HCT116 (cell line): Measurements from ENCODE around the gene HOTAIR. TPM values are rescaled to one million over a fixed set of nuclear protein-coding genes. Genes with fewer than 3 reads are reported as not detected.

Experiments used
- ATAC-seq: fragments of 200-7000 bp; cut with Tn5 transposase; 2 replicates; pipeline ENCODE4 v1.9.1; 2020; ENCODE audit warnings: mild to moderate bottlenecking, moderate library complexity
- BruUV-seq: library from RNA; stranded (reverse); fragments of 400-500 nt; replicated peaks from 2 replicates; lab custom pipeline; 2021; lab: Mats Ljungman, UMichigan
- CTCF ChIA-PET: fragments of 300-600 bp; sonication (Branson Sonifier 250); formaldehyde crosslinking; loops from one replicate; lab custom pipeline; 2021; ENCODE audit warnings: antibody characterized with exemption; lab: Charles Lee
- POLR2A ChIA-PET: fragments of 300-600, 350-600 bp; sonication (Branson Sonifier 250); formaldehyde crosslinking; loops from one replicate; lab custom pipeline; 2021; ENCODE audit warnings: antibody characterized with exemption; lab: Charles Lee
- RAD21 ChIA-PET, 2 experiments: fragments of 300-600 bp; sonication (Branson Sonifier 250); formaldehyde crosslinking; loops; one replicate each; lab custom pipeline; 2023; ENCODE audit warnings: low total read pairs in 2 of 2; ENCODE audit not compliant: uncharacterized antibody in 2 of 2, unreplicated experiment in 2 of 2, low non-redundant PET in 1 of 2; lab: Charles Lee
- DNase-seq: peaks from one replicate; pipeline ENCODE4 v3.0.0-alpha.2; 2010; ENCODE audit warnings: low read depth, low spot score
- H2AFZ ChIP-seq: fragments of 200-600 bp; shearing (Covaris generic), sonication (generic); 2 replicates; pipeline ENCODE4 v1.6.1; 2017; ENCODE audit warnings: low read depth, mixed run types, mixed read lengths, antibody characterized with exemption, low read length; ENCODE audit not compliant: poor library complexity, severe bottlenecking
- H3K27ac ChIP-seq: 2 replicates; pipeline ENCODE4 v1.5.1; 2012; ENCODE audit warnings: low read depth, low read length
- H3K27me3 ChIP-seq: fragments of 200-600 bp; sonication (generic); 2 replicates; pipeline ENCODE4 v1.6.1; 2016; ENCODE audit warnings: mixed run types, low read length, mixed read lengths; ENCODE audit not compliant: insufficient read depth
- H3K36me3 ChIP-seq, 2 experiments: fragments of 200-500 bp in 1 of 2; fragments of 200-600 bp in 1 of 2; sonication (Bioruptor generic) in 1 of 2; sonication (generic) in 1 of 2; 2 replicates each; pipeline versions ENCODE4 v1.5.1 to v1.6.1; 2014 to 2016; ENCODE audit warnings: low read length in 2 of 2, inconsistent platforms in 1 of 2, mixed read lengths in 1 of 2, mixed run types in 1 of 2; ENCODE audit not compliant: insufficient read depth in 2 of 2, control insufficient read depth in 1 of 2
- H3K4me1 ChIP-seq, 2 experiments: fragments of 200-600 bp in 1 of 2; sonication (generic) in 1 of 2; 2 replicates each; pipeline versions ENCODE4 v1.5.1 to v1.6.1; 2012 to 2017; ENCODE audit warnings: low read length in 2 of 2, inconsistent platforms in 1 of 2, mild to moderate bottlenecking in 1 of 2, mixed read lengths in 1 of 2, mixed run types in 1 of 2, moderate library complexity in 1 of 2; ENCODE audit not compliant: insufficient read depth in 2 of 2, control insufficient read depth in 1 of 2
- H3K4me2 ChIP-seq: fragments of 200-600 bp; sonication (generic); 2 replicates; pipeline ENCODE4 v1.6.1; 2017; ENCODE audit warnings: mixed run types, low read length, mixed read lengths
- H3K4me3 ChIP-seq, 2 experiments: fragments of 200-600 bp in 1 of 2; sonication (generic) in 1 of 2; replicated peaks in 1 of 2; 2 replicates each; pipeline ENCODE4 v1.5.1; 2011 to 2016; ENCODE audit warnings: low read length in 2 of 2, control low read depth in 1 of 2, low read depth in 1 of 2, mild to moderate bottlenecking in 1 of 2, mixed read lengths in 1 of 2, mixed run types in 1 of 2
- H3K79me2 ChIP-seq: fragments of 200-600 bp; sonication (generic); 2 replicates; pipeline ENCODE4 v1.6.1; 2017; ENCODE audit warnings: mild to moderate bottlenecking, mixed run types, low read length, moderate library complexity, mixed read lengths; ENCODE audit not compliant: insufficient read depth
- H3K9ac ChIP-seq: fragments of 200-600 bp; sonication (generic); 2 replicates; pipeline ENCODE4 v1.6.1; 2016; ENCODE audit warnings: low read length, mixed read lengths
- H3K9me2 ChIP-seq: fragments of 200-600 bp; sonication (generic), shearing (Covaris generic); 2 replicates; pipeline ENCODE4 v1.6.1; 2017; ENCODE audit warnings: mixed run types, mild to moderate bottlenecking, moderate library complexity; ENCODE audit not compliant: insufficient read depth
- H3K9me3 ChIP-seq, 2 experiments: fragments of 200-500 bp in 1 of 2; fragments of 200-600 bp in 1 of 2; sonication (Bioruptor generic) in 1 of 2; sonication (generic) in 1 of 2; 2 replicates each; pipeline ENCODE4 v1.6.1; 2014 to 2017; ENCODE audit warnings: low read length in 2 of 2, mixed read lengths in 2 of 2, inconsistent platforms in 1 of 2, low read depth in 1 of 2, mild to moderate bottlenecking in 1 of 2, mixed run types in 1 of 2, moderate library complexity in 1 of 2; ENCODE audit not compliant: control insufficient read depth in 1 of 2, insufficient read depth in 1 of 2
- H4K20me1 ChIP-seq: fragments of 200-600 bp; sonication (generic), shearing (Covaris generic); 2 replicates; pipeline ENCODE4 v1.6.1; 2017; ENCODE audit warnings: mixed run types, mild to moderate bottlenecking, moderate library complexity; ENCODE audit not compliant: insufficient read depth
- ATF3 ChIP-seq: IDR thresholded peaks from 2 replicates; pipeline ENCODE4 v1.6.1; 2012
- CBX3 ChIP-seq: IDR thresholded peaks from 2 replicates; pipeline ENCODE4 v1.6.1; 2012; ENCODE audit warnings: low read depth
- CEBPB ChIP-seq: IDR thresholded peaks from 2 replicates; pipeline ENCODE4 v1.6.1; 2012; ENCODE audit warnings: low read depth
- ELF1 ChIP-seq: IDR thresholded peaks from 2 replicates; pipeline ENCODE4 v1.6.1; 2012; ENCODE audit warnings: low read depth, borderline replicate concordance
- EZH2 ChIP-seq: fragments of 200-600 bp; sonication (generic); IDR thresholded peaks from 2 replicates; pipeline ENCODE4 v1.6.1; 2017; ENCODE audit warnings: antibody characterized with exemption, mixed run types
- EZH2phosphoT487 ChIP-seq: fragments of 200-600 bp; IDR thresholded peaks from 2 replicates; pipeline ENCODE4 v1.6.1; 2018; ENCODE audit warnings: antibody characterized with exemption, borderline replicate concordance
- JUND ChIP-seq: IDR thresholded peaks from 2 replicates; pipeline ENCODE4 v1.6.1; 2012
- POLR2A ChIP-seq: IDR thresholded peaks from 2 replicates; pipeline ENCODE4 v1.7.0; 2011; ENCODE audit warnings: borderline replicate concordance; ENCODE audit not compliant: insufficient read depth, insufficient read length; ENCODE audit errors: extremely low read depth
- RAD21 ChIP-seq: IDR thresholded peaks from 2 replicates; pipeline ENCODE4 v1.6.1; 2012; ENCODE audit warnings: low read depth, mild to moderate bottlenecking
- REST ChIP-seq: IDR thresholded peaks from 2 replicates; pipeline ENCODE4 v1.6.1; 2012; ENCODE audit warnings: low read depth
- SIN3A ChIP-seq: IDR thresholded peaks from 2 replicates; pipeline ENCODE4 v1.6.1; 2012; ENCODE audit warnings: low read depth
- SP1 ChIP-seq: IDR thresholded peaks from 2 replicates; pipeline ENCODE4 v1.6.1; 2012; ENCODE audit warnings: low read depth
- TCF7L2 ChIP-seq: IDR thresholded peaks from 2 replicates; pipeline ENCODE4 v1.7.0; 2011; ENCODE audit warnings: borderline replicate concordance, inconsistent platforms; ENCODE audit not compliant: insufficient read depth, insufficient read length; ENCODE audit errors: extremely low read depth
- YY1 ChIP-seq: IDR thresholded peaks from 2 replicates; pipeline ENCODE4 v1.6.1; 2011; ENCODE audit warnings: low read length, low read depth, moderate library complexity, mild to moderate bottlenecking; ENCODE audit not compliant: insufficient replicate concordance; ENCODE audit errors: extremely low read depth
- ZFX ChIP-seq: fragments of 450-650 bp; IDR thresholded peaks from 2 replicates; pipeline ENCODE4 v1.6.1; 2017
- ZNF274 ChIP-seq: fragments of 200-500 bp; sonication (Bioruptor generic); IDR thresholded peaks from 2 replicates; pipeline ENCODE4 v1.6.1; 2014; ENCODE audit warnings: mild to moderate bottlenecking, low read depth, low read length, inconsistent platforms
- intact Hi-C: fragments of 100-400 bp; cut with micrococcal nuclease; formaldehyde crosslinking; loops from 2 replicates; pipeline ENCODE4 v1.10.0; 2022
- total RNA-seq: library from RNA; stranded (reverse); gene quantifications from one replicate; pipeline ENCODE4 v1.2.1, GENCODE V29; 2021; ENCODE audit not compliant: unreplicated experiment

HOTAIR gene
- total RNA-seq, 1 experiment from 2014 or later, result 0.25 TPM

DNA sequence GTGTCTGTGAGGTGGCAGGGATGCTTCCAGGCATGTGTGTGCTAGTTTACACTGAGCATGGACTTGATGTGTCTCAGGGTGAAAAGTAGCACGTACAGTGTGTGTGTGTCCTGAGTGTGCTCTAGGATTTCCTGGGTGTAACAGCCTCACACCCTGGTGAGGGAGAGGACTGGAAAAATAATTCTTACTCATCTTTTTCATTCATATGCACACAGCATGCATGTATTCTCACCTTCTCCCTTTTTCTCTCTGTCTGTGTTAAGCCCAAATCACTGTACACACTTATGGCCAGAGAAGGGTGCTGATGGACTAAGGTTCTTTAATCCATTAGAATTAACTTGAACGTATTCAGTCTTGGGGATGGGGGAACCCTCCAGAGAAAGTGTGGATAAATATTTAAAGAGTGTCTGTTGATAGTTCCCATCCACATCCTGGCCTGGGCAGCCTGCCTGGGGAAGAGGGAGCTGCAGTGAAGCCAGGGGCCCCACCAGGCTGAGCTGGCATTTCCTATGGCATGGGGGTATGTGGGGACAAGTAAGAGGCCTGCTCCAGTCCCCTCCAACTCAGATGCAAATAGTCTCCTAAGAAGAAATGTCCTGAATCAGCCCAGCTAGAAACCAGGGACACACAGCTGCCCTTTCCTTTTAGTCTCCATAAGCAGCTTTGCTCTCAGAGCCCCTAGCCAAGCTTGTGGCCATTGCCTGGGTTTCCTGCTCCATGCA, 32.9 kb upstream of the HOTAIR start (continued):
- no peak for TF ChIP-seq REST
- no peak for TF ChIP-seq ELF1
- TF ChIP-seq, all 23 proteins: peak for 0

DNA sequence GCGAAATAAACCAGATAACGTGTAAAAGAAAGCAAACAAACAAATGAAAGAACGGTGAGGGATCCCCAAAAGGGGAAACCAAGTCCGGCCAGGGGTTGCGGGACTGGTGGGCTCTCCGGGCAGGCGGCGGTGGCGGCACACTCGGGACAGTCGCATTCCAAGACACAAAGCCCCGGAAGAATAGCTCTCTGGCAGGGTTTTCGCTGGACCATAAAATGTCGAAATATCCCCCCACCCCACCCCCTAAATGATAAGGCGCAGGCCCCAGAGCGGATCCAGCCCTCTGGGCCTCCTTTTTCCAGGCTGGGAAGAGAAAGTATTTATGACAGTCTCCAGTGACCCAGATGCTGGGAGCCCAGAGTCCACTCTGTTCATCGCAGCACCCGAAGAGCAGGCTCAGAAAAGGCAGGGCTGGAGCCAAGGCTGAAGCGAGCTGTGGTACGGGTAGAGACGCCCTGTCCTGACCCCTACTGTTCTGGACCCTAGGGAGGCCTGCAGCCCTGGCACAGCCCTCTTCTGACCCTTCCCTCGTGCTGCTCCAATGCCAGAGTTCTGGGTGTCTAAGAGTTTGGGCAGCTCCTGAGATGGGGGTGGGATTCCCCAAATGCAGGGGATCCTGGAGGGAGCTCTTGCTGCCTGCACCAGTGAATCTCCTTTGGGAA, 31.9 kb upstream of the HOTAIR start:
- H2AFZ ChIP-seq, result no peak overlapping the region
- POLR2A ChIA-PET, result interaction anchor here (0.7 kb wide), 1 partner anchor 196 kb away, joined by 3 read pairs; no protein-coding TSS in a partner anchor
- no peak overlapping the region for H3K4me3 ChIP-seq

More for the DNA sequence above, 31.9 kb upstream of the HOTAIR start:
- ATAC-seq (no peak), DNase-seq (no peak)
- Histone ChIP-seq H4K20me1 (no peaks in the 10 kb centered on the region), H3K36me3 (peaks cover 0 to 6% of the 10 kb centered on the region in 2 experiments; a peak in 1 of 4 replicates), H3K27me3 (no peaks in the 10 kb centered on the region), H3K27ac (no peak overlapping the region), H3K4me2 (peak overlapping the region; percentile 62; the same call in 1 of the 2 replicates), H3K4me1 (peaks cover 0 to 6% of the 10 kb centered on the region in 2 experiments; a peak in 2 of 4 replicates), H3K9me3 (no peaks in the 10 kb centered on the region), H3K9me2 (no peaks in the 10 kb centered on the region), H3K79me2 (0 out of 2 replicates have a peak, but pooled peaks cover 3% of the 10 kb centered on the region), H3K9ac (peak overlapping the region; percentile 38; the same call in 1 of the 2 replicates)
- TF ChIP-seq TCF7L2 (no peak), SIN3A (no peak), CEBPB (no peak), EZH2 (no peak), ZNF274 (no peak), JUND (no peak), RAD21 (no peak), SP1 (no peak), ATF3 (no peak), ELF1 (no peak), POLR2A (no peak), ZFX (no peak), YY1 (no peak), CBX3 (no peak), EZH2phosphoT487 (no peak)
- BruUV-seq, result no TSS peak
- ChIA-PET CTCF (interaction anchor here (0.9 to 3.5 kb wide), 14 partner anchors 9 to 274 kb away, joined by 3 to 68 read pairs (median 9); partner anchors contain the start of genes CBX5, HNRNPA1, HOXC5 and SMUG1), RAD21 (interaction anchor here (0.7 to 2.3 kb wide), 5 partner anchors 11 to 310 kb away, joined by 3 to 18 read pairs (median 7); partner anchors contain the start of gene HOXC5 (in 1 of the 2))
- intact Hi-C loops, result loop anchor here (1.0 kb wide), 3 partner anchors 185 to 202 kb away; no protein-coding TSS in a partner anchor
